GM18867 (cell line): Measurements from ENCODE around the gene TANGO6.
"Not testable (repeated sequence)": the region's sequence is repeated elsewhere in the genome, so short reads cannot be mapped to it uniquely, and the experiment has no call there.

ENCODE experiments used
- ATAC-seq: cut with Tn5 transposase; IDR thresholded peaks from one replicate; pipeline ENCODE4 v1.9.1; 2021; ENCODE audit warnings: mild to moderate bottlenecking, moderate library complexity; ENCODE audit not compliant: unreplicated experiment

TANGO6 gene

GRCh38 chr16:69049603-69050375 is 206.5 kb downstream of the TANGO6 start:
- ATAC-seq, result no peak

DNA sequence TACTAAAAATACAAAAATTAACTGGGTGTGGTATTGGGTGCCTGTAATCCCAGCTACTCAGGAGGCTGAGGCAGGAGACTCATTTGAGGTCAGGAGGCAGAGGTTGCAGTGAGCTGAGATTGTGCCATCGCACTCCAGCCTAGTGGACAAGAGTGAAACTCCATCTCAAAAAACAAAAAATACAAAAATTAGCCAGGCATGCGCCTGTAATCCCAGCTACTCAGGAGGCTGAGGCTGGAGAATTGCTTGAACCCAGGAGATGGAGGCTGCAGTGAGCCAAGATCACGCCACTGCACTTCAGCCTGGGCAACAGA is 208.1 kb downstream of the TANGO6 start:
- not testable (repeated sequence) for ATAC-seq

DNA sequence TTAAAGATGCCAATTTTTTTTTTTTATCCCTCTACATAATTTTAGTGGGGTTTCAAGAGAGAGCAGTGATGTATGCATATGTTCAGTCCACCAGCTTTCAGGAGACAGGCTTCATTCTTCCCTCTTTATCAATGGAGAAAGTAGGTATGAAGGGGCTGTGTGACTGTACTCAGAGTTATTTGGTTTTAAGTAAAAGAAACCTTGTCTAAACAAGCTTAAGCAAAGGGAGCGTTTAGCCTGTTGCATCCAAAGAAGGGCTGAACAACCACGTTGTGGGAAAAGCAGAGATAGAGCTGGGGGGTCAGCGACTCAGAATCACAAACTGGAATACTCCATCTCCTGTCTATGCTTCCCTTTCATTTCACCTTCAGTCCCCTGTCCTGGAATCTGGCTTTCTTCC is 211.7 kb downstream of the TANGO6 start:
- ATAC-seq, result no peak

GRCh38 chr16:69055980-69056379 is 212.6 kb downstream of the TANGO6 start:
- no peak for ATAC-seq

DNA sequence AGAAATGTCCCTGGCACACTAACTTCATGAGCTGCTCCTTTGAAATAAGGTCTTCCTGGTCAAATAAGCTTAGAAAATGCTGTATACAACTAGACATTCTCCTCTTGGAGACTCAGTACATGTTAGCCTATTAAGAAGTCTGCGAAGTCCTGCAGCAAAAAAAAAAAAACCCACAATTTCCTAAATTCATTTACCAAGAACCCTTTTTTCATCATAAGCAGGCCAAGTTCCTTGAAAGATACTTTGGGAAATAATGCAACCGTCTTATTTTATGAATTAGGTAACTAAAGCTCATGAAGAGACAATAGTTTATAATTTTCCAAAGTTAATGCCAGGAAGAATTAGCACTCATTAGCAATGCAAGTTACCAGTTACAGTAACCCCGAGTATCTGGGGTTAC is 213.1 kb downstream of the TANGO6 start:
- ATAC-seq, result no peak

DNA sequence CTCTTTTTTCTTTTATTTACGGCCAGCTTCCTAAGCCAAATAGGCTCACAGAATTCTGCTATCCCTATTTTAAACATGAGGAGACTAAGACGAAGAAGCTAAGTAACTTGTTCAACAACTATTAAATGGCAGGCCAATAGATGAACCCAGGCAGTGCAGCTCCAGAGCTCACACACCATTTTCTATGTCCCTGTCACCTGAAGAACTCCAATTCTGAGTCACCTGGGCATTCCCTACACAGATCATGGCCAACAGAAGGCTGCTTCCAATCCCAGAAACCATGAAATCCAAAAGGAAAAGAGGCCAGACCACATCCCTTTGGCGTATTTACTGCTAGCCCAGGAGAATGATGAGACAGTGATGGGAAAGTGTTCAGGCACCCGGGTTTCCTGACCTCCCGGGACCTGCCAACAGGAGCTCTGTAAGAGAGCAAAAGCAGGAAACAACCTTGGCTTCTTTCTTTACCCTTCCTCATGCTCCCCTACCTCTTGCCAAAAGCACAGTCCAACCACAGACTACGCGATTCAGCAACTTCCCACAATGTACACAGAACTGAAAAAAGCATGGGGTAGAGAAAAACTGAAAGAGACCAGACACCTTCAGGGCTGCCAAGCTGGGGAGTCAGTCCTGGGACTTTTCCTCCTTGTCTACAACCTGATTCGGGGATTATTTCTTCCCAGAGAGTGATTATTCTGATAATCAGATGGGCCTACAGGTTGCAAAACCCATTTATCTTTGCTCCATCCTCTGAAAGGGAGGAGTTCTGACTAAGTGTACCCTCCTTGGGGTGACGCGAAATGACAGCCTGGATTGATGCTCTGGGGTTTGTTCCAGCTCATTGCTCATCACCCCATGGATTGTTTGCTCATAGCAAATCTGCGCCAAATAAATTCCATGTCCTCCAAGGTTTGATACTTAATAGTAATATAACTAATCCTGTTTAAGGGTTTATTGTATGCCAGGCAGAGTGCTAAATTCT is 214.4 kb downstream of the TANGO6 start:
- no peak for ATAC-seq

DNA sequence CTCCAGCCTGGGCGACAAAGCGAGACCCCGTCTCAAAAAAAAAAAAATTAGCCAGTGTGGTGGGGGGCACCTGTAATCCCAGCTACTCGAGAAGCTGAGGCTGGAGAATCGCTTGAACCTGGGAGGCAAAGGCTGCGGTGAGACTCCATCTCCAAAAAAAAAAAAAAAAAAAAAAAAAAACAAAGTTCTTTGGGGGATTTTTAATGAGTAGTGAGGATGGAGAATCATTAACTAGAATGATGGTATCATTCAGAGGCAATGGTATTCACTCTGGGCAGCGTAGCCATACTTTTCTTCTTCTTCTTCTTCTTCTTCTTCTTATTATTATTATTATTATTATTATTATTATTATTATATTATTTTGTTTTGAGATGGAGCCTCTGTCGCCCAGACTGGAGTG is 220.2 kb downstream of the TANGO6 start:
- not testable (repeated sequence) for ATAC-seq

- no peak for ATAC-seq
Measured at GRCh38 chr16:69064124-69064763, 220.9 kb downstream of the TANGO6 start.

DNA sequence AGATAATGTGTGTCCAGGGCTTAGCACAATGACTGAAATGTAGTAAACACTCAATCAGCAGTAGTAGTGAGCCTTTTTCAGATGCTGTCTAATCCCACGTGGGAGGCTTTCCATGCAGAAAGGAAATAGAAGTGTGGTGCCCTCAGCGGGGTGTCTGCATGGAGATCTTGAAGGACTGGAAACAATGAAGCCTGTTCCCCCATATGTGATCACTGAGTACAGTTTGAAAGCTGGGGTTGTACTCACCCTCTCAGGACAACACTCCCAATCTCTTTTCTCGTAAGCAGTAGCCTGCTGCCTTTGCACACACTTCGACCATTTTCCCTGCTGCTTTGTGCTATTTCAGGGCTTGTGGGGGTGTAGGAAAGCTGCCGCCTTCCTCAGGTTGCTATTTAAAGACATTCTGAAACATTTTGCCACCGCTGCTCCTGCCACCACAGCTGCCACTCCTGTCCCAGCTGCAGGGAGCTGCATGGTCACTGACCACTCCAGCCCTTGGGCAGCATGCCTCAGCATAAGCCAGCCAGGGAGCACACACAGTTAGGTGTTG is 221.5 kb downstream of the TANGO6 start:
- no peak for ATAC-seq

DNA sequence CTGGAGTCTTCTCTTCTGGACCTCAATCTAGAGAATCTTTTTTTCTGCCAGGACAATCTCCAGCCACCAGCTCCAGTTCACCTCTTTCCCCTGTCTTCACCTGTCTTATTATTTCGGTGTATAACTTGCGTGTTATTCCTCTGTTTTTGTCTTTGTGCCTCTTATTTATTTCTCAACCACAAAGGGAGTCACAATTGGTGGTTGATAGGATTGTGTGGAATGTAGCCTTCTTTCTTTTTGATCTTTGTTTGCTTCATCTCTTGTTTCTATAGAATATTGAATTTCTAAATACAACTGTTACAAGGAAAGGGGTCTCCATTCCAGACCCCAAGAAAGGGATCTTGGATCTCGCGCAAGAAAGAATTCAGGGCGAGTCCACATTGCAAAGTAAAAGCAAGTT is 226.2 kb downstream of the TANGO6 start:
- ATAC-seq, result no peak

- no peak for ATAC-seq
Measured at GRCh38 chr16:69071036-69071435, 227.7 kb downstream of the TANGO6 start.

- no peak for ATAC-seq
Measured at GRCh38 chr16:69072640-69072974, 229.3 kb downstream of the TANGO6 start.

GRCh38 chr16:69073181-69073702 is 229.9 kb downstream of the TANGO6 start:
- ATAC-seq, result no peak

DNA sequence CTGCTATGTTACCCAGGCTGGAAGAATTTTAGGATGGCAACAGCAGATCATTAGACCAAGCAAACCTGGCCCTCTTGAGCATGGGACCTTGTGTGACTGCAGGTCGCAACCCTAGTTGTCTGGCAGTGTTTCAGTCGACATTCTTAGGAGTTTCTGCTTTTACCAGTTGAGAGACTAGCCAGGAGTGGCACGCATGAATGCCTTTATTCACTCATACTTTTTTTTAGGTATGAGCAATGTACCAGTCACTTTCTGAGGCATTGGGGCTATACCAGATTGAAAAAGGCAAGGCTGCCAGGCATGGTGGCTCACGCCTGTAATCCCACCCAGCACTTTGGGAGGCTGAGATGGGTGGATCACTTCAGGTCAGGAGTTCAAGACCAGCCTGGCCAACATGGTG is 233.9 kb downstream of the TANGO6 start:
- no peak for ATAC-seq

DNA sequence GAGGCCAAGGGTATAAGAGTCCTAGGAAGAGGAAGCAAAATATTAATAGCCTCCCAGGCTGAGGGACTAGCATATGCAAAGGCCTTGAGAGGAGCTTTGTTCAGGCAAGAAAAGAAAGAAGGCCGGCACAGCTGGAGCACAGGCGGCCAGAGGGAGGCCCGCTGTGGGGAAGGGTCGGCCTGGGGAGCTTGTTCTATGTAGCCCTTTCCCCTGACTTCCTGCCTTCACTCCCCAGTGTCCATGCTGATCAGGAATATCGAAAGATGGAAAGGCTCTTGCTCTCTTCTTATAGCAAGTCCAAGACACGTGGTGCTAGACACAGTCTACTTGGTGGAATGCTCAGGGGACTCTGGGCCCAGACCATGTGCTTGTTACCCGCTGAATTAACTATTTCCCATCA is 234.7 kb downstream of the TANGO6 start:
- ATAC-seq, result no peak

DNA sequence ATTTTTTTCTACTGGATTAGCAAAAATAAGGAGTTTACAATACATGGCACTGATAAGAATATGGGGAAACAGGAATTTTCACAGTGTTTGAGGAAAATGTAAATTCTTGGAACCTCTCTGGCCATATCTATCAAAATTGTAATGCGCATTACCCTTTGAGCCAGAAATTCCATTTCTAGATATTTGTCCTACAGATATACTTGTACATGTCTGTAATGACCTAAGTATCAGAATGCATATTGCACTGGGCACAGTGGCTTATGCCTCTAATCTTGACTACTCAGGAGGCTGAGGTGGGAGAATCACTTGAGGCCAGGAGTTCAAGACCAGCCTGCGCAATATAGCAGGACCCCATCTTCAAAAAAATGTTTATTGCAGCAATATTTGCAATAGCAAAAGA is 236.4 kb downstream of the TANGO6 start:
- ATAC-seq, result no peak

- no peak for ATAC-seq
Measured at GRCh38 chr16:69083306-69083941, 240.1 kb downstream of the TANGO6 start.

DNA sequence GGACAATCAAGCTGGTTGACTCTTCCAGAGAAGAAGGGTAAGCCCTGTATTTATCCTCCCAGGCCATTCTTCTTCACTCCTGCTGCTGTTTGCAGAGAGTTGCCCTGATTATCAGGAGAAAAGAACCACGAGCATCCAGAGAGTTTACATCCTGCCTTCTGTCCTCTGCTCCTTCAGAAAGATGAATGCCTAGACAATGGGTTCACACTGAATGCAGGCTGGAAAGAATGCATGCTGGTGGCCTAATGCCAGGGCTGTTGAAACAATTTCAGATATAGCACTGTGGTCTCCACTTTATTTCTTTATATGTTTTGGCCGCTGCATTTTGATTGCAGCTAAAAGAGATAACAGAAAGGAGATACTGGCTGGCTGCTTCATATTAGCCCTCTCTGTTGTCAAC is 241.0 kb downstream of the TANGO6 start:
- no peak for ATAC-seq

DNA sequence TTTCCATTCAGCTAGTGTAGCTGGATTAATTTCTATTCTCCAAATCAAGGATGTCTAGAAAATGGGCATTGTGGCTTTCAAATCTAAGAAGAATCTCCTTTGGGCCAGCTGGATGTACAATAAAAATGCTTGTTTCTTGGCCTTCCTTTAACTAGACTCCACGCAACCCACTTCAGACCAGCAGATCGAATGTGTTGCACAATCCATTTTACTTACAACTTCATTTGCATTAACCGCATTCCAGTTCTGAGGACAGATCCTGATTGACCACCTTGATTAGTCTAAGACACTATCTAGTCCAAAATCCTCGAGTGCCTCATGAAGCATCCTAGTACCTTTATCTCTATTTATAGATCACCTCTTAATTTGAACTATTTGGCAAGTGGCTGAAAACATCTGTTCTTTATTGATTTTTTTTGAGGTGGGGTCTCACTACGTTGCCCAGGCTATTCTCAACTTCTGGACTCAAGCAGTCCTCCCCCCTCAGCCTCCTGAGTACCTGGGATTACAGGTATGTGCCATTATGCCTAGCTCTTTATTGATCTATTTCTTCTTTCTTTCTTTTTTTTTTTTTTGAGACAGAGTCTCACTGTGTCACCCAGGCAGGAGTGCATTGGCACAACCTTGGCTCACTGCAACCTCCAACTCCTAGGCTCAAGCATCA is 241.8 kb downstream of the TANGO6 start:
- ATAC-seq, result no peak

GRCh38 chr16:69087161-69087581 is 243.8 kb downstream of the TANGO6 start:
- ATAC-seq, result no peak
